Measurements from ENCODE around the gene IGFL4. TPM values are rescaled to one million over a fixed set of nuclear protein-coding genes. Genes with fewer than 3 reads are reported as not detected.

Gene IGFL4
- polyA plus RNA-seq, 3 donors, result not detected

- no peak for TF ChIP-seq CTCF (IDR thresholded peaks at IDR 0.05)
- Mint-ChIP-seq H3K4me1 (peaks cover 18% of the 10 kb centered on the region), H3K27ac (no peak overlapping the region), H3K27me3 (ENCODE audit: low read depth in 3 of 3) (peaks cover 51 to 80% (median 66%) of the 10 kb centered on the region in 3 donors), H3K36me3 (peaks cover 3 to 7% of the 10 kb centered on the region in 2 donors), H3K9me3 (peaks cover 3 to 21% (median 12%) of the 10 kb centered on the region in 7 donors), H3K4me3 (peak overlapping the region in 1 of 2 donors; percentile 87)
- Histone ChIP-seq H3K79me2 (ENCODE audit: insufficient read depth, low read length) (no peaks in the 10 kb centered on the region), H3K4me3 (replicated peaks in 1 of 3; ENCODE audit: low read depth in 2 of 3, low read length in 3 of 3) (no peak overlapping the region), H3K9ac (ENCODE audit: insufficient read depth, low read length, poor library complexity, severe bottlenecking) (no peak overlapping the region), H2AFZ (ENCODE audit: insufficient read depth, low read depth, low read length, poor library complexity, severe bottlenecking) (no peak overlapping the region), H3K27me3 (ENCODE audit: control insufficient read depth in 2 of 2, insufficient read depth in 2 of 2, low read length in 2 of 2) (peaks cover 55 to 84% of the 10 kb centered on the region in 2 donors), H3K9me3 (replicated peaks in 1 of 2; ENCODE audit: control insufficient read depth in 1 of 2, insufficient read depth in 1 of 2, low read length in 2 of 2) (peaks cover 11 to 29% of the 10 kb centered on the region in 2 donors), H3K4me1 (ENCODE audit: control insufficient read depth in 1 of 2, insufficient read depth in 2 of 2, low read length in 2 of 2) (peaks cover 5 to 17% of the 10 kb centered on the region in 2 donors), H3K27ac (ENCODE audit: low read depth in 1 of 2, low read length in 2 of 2) (no peak overlapping the region), H3K4me2 (replicated peaks; ENCODE audit: extremely low read depth, low read length, poor library complexity, severe bottlenecking) (no peak overlapping the region), H3K36me3 (replicated peaks in 1 of 2; ENCODE audit: control insufficient read depth in 1 of 2, insufficient read depth in 2 of 2, low read length in 2 of 2) (no peaks in the 10 kb centered on the region), H4K20me1 (ENCODE audit: insufficient read depth, low read length) (no peaks in the 10 kb centered on the region)
- intact Hi-C loops (cut with micrococcal nuclease), result loop anchor here (5.0 to 10.0 kb wide), 2 partner anchors 49 to 109 kb away; no protein-coding TSS in a partner anchor
- DNase-seq, result no peak
- WGBS (ENCODE audit: insufficient coverage), result no CpG with 5 or more reads among the region's 9 CpGs
Observed at GRCh38 chr19:46076031-46076880, 35.5 kb upstream of the IGFL4 start.

- no peaks in the 10 kb centered on the region for H3K79me2 ChIP-seq (ENCODE audit: insufficient read depth, low read length)
- H3K4me3 Mint-ChIP-seq, result no peak overlapping the region
- H3K9me3 ChIP-seq (replicated peaks in 1 of 2; ENCODE audit: control insufficient read depth in 1 of 2, insufficient read depth in 1 of 2, low read length in 2 of 2), result peaks cover under 1 to 16% of the 10 kb centered on the region in 2 donors
- H3K27ac Mint-ChIP-seq, result no peak overlapping the region
- H3K4me1 Mint-ChIP-seq, result peaks cover 26% of the 10 kb centered on the region
- intact Hi-C loops (cut with micrococcal nuclease), result loop anchor here in 1 of 2 donors (10.0 kb wide), 1 partner anchor 111 kb away; no protein-coding TSS in a partner anchor
- H3K27me3 ChIP-seq (ENCODE audit: control insufficient read depth in 2 of 2, insufficient read depth in 2 of 2, low read length in 2 of 2), result peaks cover 72 to 83% of the 10 kb centered on the region in 2 donors
- H3K27me3 Mint-ChIP-seq (ENCODE audit: low read depth in 3 of 3), result peaks cover 60 to 86% (median 74%) of the 10 kb centered on the region in 3 donors
- no peak overlapping the region for H2AFZ ChIP-seq (ENCODE audit: insufficient read depth, low read depth, low read length, poor library complexity, severe bottlenecking)
- peaks cover 3 to 7% of the 10 kb centered on the region in 2 donors for H3K36me3 Mint-ChIP-seq
- peaks cover under 1 to 12% (median 5%) of the 10 kb centered on the region in 7 donors for H3K9me3 Mint-ChIP-seq
- H3K27ac ChIP-seq (ENCODE audit: low read depth in 1 of 2, low read length in 2 of 2), result no peak overlapping the region
- WGBS (ENCODE audit: insufficient coverage), result 95% methylated on average over 2 of the region's 3 CpGs
- no peak for TF ChIP-seq CTCF (IDR thresholded peaks at IDR 0.05)
- H3K4me3 ChIP-seq (replicated peaks in 1 of 3; ENCODE audit: low read depth in 2 of 3, low read length in 3 of 3), result no peak overlapping the region
- H4K20me1 ChIP-seq (ENCODE audit: insufficient read depth, low read length), result no peaks in the 10 kb centered on the region
- H3K4me2 ChIP-seq (replicated peaks; ENCODE audit: extremely low read depth, low read length, poor library complexity, severe bottlenecking), result no peak overlapping the region
- peak in 1 of 3 donors; percentile 17 for DNase-seq
- peaks cover 12 to 25% of the 10 kb centered on the region in 2 donors for H3K4me1 ChIP-seq (ENCODE audit: control insufficient read depth in 1 of 2, insufficient read depth in 2 of 2, low read length in 2 of 2)
- no peaks in the 10 kb centered on the region for H3K36me3 ChIP-seq (replicated peaks in 1 of 2; ENCODE audit: control insufficient read depth in 1 of 2, insufficient read depth in 2 of 2, low read length in 2 of 2)
- H3K9ac ChIP-seq (ENCODE audit: insufficient read depth, low read length, poor library complexity, severe bottlenecking), result no peak overlapping the region
Observed at GRCh38 chr19:46073268-46073922, 32.6 kb upstream of the IGFL4 start.
